Measurements from ENCODE around the gene CD19.

DNA sequence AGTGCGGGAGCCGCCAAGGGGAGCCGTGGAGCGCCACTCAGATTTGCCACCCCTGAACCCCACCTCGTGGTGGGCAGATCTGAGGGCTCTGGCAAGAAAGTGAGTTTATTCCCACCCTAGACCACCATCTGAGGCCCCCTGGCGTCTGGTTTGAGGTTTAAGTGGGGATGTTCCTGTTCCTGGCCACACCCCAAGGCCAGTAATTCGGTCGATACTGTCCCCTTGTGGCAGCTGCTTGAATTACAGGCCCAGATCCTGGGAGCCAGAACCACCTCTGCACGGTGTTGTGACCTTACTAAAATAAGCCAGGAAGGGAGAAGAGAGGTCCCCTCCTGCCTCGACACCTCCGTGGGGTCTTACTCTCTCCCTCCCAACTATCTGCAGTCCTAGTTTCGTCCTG lies 49.7 kb downstream of the CD19 start:
- TF ChIP-seq CTCF (IDR thresholded peaks at IDR 0.05) (peak in 4 of 5 experiments; percentile 28 to 47 (median 35)), POLR2A (IDR thresholded peaks at IDR 0.05) (no peak), POLR2AphosphoS5 (IDR thresholded peaks at IDR 0.05) (no peak), EP300 (IDR thresholded peaks at IDR 0.05; ENCODE audit: low read depth) (no peak)

Data from transverse colon (tissue), 4 donors.